Neural cell (in vitro differentiated cells): ENCODE results near the gene LRRC42. TPM values are rescaled to one million over a fixed set of nuclear protein-coding genes. Genes with fewer than 3 reads are reported as not detected.

ENCODE experiments used
- H2AFZ ChIP-seq: fragments of 200-600, 300-800 bp; sonication (generic), shearing (Covaris generic); 2 replicates; pipeline ENCODE4 v1.6.0; 2014; ENCODE audit warnings: low read depth, mild to moderate bottlenecking, antibody characterized with exemption, low read length, moderate library complexity
- H3F3A ChIP-seq: fragments of 200-600 bp; shearing (Covaris generic); 2 replicates; pipeline ENCODE4 v1.6.1; 2016; ENCODE audit warnings: mild to moderate bottlenecking, moderate library complexity, mixed read lengths, antibody characterized with exemption, low read length; ENCODE audit not compliant: insufficient read depth, poor library complexity, severe bottlenecking
- H3K27ac ChIP-seq: fragments of 200-600, 300-800 bp; sonication (generic), shearing (Covaris generic); 2 replicates; pipeline ENCODE4 v1.5.1; 2014; ENCODE audit warnings: mild to moderate bottlenecking, low read length, moderate library complexity
- H3K27me3 ChIP-seq: fragments of 300-800, 200-600 bp; sonication (generic), shearing (Covaris generic); 2 replicates; pipeline ENCODE4 v1.6.0; 2014; ENCODE audit warnings: mild to moderate bottlenecking, low read depth, low read length, moderate library complexity; ENCODE audit not compliant: insufficient read depth
- H3K36me3 ChIP-seq: fragments of 300-800, 200-600 bp; sonication (generic), shearing (Covaris generic); 2 replicates; pipeline ENCODE4 v1.5.1; 2014; ENCODE audit warnings: mild to moderate bottlenecking, antibody characterized with exemption, low read length, moderate library complexity; ENCODE audit not compliant: insufficient read depth
- H3K4me2 ChIP-seq: fragments of 300-800, 200-600 bp; sonication (generic), shearing (Covaris generic); 2 replicates; pipeline ENCODE4 v1.6.0; 2014; ENCODE audit warnings: mild to moderate bottlenecking, low read length
- H3K4me3 ChIP-seq: fragments of 300-800, 200-600 bp; sonication (generic), shearing (Covaris generic); 2 replicates; pipeline ENCODE4 v1.5.1; 2014; ENCODE audit warnings: mild to moderate bottlenecking, low read length, moderate library complexity
- H3K79me2 ChIP-seq: fragments of 200-600 bp; shearing (Covaris generic); replicated peaks from 2 replicates; pipeline ENCODE4 v1.6.0; 2014; ENCODE audit warnings: mild to moderate bottlenecking, low read length, moderate library complexity; ENCODE audit not compliant: insufficient read depth
- H3K9ac ChIP-seq: fragments of 300-800, 200-600 bp; sonication (generic), shearing (Covaris generic); 2 replicates; pipeline ENCODE4 v1.6.1; 2016; ENCODE audit warnings: mild to moderate bottlenecking, low read length, mixed read lengths
- H3K9me2 ChIP-seq: fragments of 200-600 bp; shearing (Covaris generic); 2 replicates; pipeline ENCODE4 v1.6.1; 2016; ENCODE audit warnings: mild to moderate bottlenecking, low read length, mixed read lengths; ENCODE audit not compliant: insufficient read depth
- H3K9me3 ChIP-seq: fragments of 200-600, 300-800 bp; sonication (generic), shearing (Covaris generic); 2 replicates; pipeline ENCODE4 v1.6.1; 2016; ENCODE audit warnings: mild to moderate bottlenecking, mixed run types, low read length, moderate library complexity, mixed read lengths
- H4K20me1 ChIP-seq: fragments of 200-600 bp; shearing (Covaris generic); 2 replicates; pipeline ENCODE4 v1.6.1; 2016; ENCODE audit warnings: mild to moderate bottlenecking, mixed run types; ENCODE audit not compliant: insufficient read depth
- CTCF ChIP-seq: fragments of 450-650 bp; IDR thresholded peaks from 2 replicates; pipeline ENCODE4 v1.5.1; 2014; ENCODE audit warnings: antibody characterized with exemption, mild to moderate bottlenecking, moderate library complexity; ENCODE audit not compliant: poor library complexity, severe bottlenecking
- EP300 ChIP-seq: fragments of 450-650 bp; conservative IDR thresholded peaks from 2 replicates; pipeline ENCODE4 v1.6.1; 2014; ENCODE audit warnings: antibody characterized with exemption, mild to moderate bottlenecking, moderate library complexity; ENCODE audit not compliant: poor library complexity, severe bottlenecking
- EZH2 ChIP-seq: fragments of 200-600, 300-800 bp; shearing (Covaris generic), sonication (generic); IDR thresholded peaks from 2 replicates; pipeline ENCODE4 v1.6.1; 2014; ENCODE audit warnings: antibody characterized with exemption, low read length, borderline replicate concordance, mild to moderate bottlenecking; ENCODE audit not compliant: insufficient read depth, poor library complexity, severe bottlenecking
- MXI1 ChIP-seq: fragments of 450-650 bp; conservative IDR thresholded peaks from 2 replicates; pipeline ENCODE4 v1.6.1; 2014; ENCODE audit warnings: antibody characterized with exemption, mild to moderate bottlenecking; ENCODE audit not compliant: poor library complexity, severe bottlenecking
- POLR2AphosphoS5 ChIP-seq: IDR thresholded peaks from 2 replicates; pipeline ENCODE4 v1.6.1; 2012
- RAD21 ChIP-seq: fragments of 450-650 bp; conservative IDR thresholded peaks from 2 replicates; pipeline ENCODE4 v1.6.1; 2014; ENCODE audit warnings: antibody characterized with exemption, mild to moderate bottlenecking, moderate library complexity
- REST ChIP-seq: IDR thresholded peaks from 2 replicates; pipeline ENCODE4 v1.6.1; 2012; ENCODE audit warnings: borderline replicate concordance
- SMC3 ChIP-seq: fragments of 450-650 bp; conservative IDR thresholded peaks from 2 replicates; pipeline ENCODE4 v1.6.1; 2014; ENCODE audit warnings: antibody characterized with exemption, mild to moderate bottlenecking, moderate library complexity; ENCODE audit not compliant: poor library complexity
- TAF1 ChIP-seq: IDR thresholded peaks from 2 replicates; pipeline ENCODE4 v1.6.1; 2012; ENCODE audit warnings: low read depth
- polyA plus RNA-seq: library from polyadenylated mRNA; depleted of rRNA; stranded (reverse); fragments of >200 nt; gene quantifications from 2 replicates; pipeline ENCODE4 v1.2.3, GENCODE V29; 2014

The LRRC42 gene
- polyA plus RNA-seq, 1 donor from 2014 or later, result 23.9 TPM

- Histone ChIP-seq H3K79me2 (peaks cover 17% of the 10 kb centered on the region), H3K4me2 (no peak overlapping the region), H3K36me3 (no peaks in the 10 kb centered on the region), H3K4me3 (no peak overlapping the region), H3K27ac (no peak overlapping the region), H3K9ac (no peak overlapping the region), H3K9me2 (no peaks in the 10 kb centered on the region), H3K9me3 (no peaks in the 10 kb centered on the region), H4K20me1 (no peaks in the 10 kb centered on the region), H3F3A (no peaks in the 10 kb centered on the region), H3K27me3 (no peaks in the 10 kb centered on the region), H2AFZ (no peak overlapping the region)
- TF ChIP-seq MXI1, result no peak
- no peak for TF ChIP-seq TAF1
- TF ChIP-seq SMC3, result no peak
- no peak for TF ChIP-seq POLR2AphosphoS5
- no peak for TF ChIP-seq RAD21
- TF ChIP-seq EP300, result no peak
These were observed 5.5 kb downstream of the LRRC42 start for GRCh38 chr1:53951697-53952096.

- H3K79me2 ChIP-seq, result peaks cover 17% of the 10 kb centered on the region
These were observed 8.0 kb downstream of the LRRC42 start for GRCh38 chr1:53954128-53954527.

More at GRCh38 chr1:53954128-53954527, 8.0 kb downstream of the LRRC42 start:
- no peak overlapping the region for H3K4me3 ChIP-seq
- H3F3A ChIP-seq, result no peaks in the 10 kb centered on the region
- no peak overlapping the region for H2AFZ ChIP-seq
- H3K9ac ChIP-seq, result no peak overlapping the region
- no peaks in the 10 kb centered on the region for H3K9me3 ChIP-seq
- no peaks in the 10 kb centered on the region for H3K27me3 ChIP-seq
- H3K36me3 ChIP-seq, result no peaks in the 10 kb centered on the region
- no peak overlapping the region for H3K27ac ChIP-seq
- H3K4me2 ChIP-seq, result no peak overlapping the region
- no peaks in the 10 kb centered on the region for H3K9me2 ChIP-seq
- H4K20me1 ChIP-seq, result no peaks in the 10 kb centered on the region
- no peak for TF ChIP-seq TAF1
- TF ChIP-seq MXI1, result no peak
- TF ChIP-seq CTCF, result no peak
- TF ChIP-seq EZH2, result no peak
- no peak for TF ChIP-seq SMC3
- TF ChIP-seq RAD21, result no peak
- TF ChIP-seq REST, result no peak
- no peak for TF ChIP-seq POLR2AphosphoS5
- TF ChIP-seq EP300, result no peak
